GM18868 (cell line): ENCODE measurements around the gene ZNF506.
"Not testable (repeated sequence)": the region's sequence is repeated elsewhere in the genome, so short reads cannot be mapped to it uniquely, and the experiment has no call there.

ENCODE experiments used
- ATAC-seq: cut with Tn5 transposase; IDR thresholded peaks from one replicate; pipeline ENCODE4 v1.9.1; 2021; ENCODE audit warnings: mild to moderate bottlenecking, moderate library complexity; ENCODE audit not compliant: unreplicated experiment

The ZNF506 gene

DNA sequence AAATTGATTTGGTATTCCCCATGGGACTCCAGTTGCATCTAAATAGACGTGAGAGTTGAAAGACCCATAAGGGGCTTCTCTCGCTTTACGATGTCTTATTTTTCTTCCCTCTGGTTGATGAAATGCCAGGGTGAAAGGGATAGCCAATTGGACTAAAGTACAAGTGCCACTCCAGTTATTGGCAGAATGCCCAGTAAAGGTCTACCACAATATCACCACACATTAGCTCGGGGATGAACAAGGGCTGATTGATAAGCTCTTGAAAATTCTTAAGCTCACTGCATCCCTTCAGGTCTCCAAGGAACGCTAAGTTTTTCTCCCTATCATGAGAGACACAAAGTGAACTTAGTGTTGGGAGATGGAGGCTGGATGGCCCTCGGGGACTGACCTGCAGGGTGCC is 39.8 kb downstream of the ZNF506 start:
- ATAC-seq, result not testable (repeated sequence)

DNA sequence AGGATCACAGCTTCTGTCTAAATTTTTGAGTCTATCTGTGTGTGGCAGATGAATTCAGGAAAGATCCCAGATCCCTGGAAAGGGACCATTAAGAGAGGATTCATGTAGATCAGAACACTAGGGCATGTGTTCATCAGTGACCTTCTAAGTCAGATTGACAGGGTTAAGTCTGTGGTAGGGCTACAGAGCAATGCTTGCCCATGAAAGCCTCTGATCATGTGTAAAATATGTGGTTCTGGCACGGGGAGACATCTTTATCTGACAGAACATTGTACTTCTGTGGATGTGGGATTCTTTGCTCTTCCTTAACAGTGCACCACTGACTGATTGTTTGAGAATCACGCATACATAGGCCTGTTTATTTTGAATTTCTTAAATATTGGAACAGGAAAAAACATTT is 42.9 kb downstream of the ZNF506 start:
- ATAC-seq, result no peak

DNA sequence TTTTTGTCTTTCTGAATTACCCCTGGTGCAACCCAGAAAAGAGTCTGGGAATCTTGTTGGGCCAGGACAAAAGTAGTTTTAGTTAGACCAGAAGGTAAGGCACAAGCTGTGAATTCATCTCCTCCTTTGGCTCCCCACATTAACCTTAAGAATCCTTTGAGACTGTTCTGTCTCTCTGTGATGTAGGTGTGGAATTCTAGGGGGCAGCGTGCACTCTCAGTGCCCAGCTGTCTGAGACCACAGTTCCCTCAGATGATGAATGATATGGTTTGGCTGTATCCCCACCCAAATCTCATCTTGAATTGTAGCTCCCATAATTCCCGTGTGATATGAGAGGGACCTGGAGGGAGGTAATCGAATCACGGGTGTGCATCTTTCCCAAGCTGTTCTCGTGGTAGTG is 43.9 kb downstream of the ZNF506 start:
- no peak for ATAC-seq

DNA sequence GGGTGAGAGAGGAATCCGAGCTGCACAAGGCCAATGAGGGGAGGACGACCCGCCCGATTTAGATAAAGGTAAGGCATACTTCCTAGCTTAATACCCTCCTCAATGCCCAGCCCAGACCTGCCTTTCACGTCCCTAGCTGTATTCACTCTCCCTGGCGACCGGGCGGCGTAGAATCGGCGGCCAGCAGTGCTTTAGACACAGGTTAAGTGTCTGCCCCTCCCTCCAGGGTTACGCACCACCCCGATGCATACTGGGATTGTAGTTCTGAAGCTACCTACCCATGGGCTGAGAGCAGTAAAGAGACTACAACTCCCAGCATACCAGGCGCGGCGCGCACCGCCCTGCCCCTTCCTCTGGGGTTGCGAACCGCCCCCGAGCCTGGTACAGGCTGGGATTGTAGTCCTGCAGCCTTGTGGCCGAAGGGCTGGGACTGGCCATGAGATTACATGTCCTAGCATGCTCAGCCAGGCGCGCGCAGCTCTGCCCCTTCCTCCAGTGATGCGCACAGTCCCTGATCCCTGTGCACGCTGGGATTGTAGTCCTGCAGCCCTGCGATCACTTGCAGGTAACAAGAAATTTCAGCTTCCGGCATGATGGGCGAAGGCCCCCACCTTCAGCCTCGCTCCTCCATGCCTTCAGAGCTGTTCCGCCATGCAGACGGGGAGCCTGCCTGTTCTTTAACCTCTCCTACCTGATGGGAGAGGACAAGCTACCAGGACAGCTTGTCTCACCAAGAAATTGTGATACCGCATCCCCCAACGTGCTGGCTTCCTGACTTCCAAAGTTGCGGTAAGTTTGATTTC is 45.1 kb downstream of the ZNF506 start:
- ATAC-seq, result peak; percentile 97

DNA sequence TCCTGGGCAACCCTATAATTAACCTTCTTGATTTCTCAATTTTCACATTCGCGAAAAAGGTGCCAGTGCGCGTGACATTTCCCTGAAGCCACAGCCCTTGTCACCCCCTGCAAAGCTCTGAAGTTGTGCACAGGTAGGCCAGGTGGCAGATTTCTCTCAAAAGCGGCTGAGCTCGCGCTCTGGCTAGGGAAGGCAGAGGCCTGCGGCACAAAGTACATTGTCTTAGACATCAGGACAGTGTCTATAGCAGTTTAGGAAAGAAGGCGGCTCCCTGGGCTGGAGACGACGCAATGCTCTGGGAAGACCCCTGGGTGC is 45.7 kb downstream of the ZNF506 start:
- ATAC-seq, result no peak

DNA sequence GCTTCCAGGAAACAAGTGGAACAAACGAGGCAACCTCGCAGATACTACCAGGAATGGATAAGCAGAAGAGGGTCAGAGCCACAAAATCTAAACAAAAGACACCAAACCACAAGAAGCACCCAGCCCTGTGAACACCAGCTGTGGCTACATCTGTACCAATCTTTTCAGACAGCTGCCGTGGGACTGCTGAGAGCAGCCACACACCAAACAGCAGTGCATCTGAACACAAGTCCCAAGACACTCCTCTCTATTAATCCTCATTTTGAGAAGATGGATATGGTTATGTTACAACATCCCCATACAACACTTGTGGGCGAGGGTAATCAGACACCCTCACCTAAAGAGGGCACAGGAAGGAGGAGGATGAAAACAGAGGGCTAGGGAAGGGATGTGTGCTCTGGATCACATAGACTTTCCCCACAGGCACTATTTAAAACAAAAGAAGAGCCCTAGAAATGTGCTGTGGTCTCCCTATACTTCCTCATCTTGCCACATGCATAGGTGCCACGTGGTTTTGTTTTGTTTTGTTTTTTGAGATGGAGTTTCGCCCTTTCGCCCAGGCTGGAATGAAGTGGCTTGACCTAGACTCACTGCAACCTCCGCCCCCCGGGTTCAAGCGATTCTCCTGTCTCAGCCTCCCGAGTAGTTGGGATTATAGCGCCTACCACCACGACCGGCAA is 47.1 kb downstream of the ZNF506 start:
- ATAC-seq, result no peak

DNA sequence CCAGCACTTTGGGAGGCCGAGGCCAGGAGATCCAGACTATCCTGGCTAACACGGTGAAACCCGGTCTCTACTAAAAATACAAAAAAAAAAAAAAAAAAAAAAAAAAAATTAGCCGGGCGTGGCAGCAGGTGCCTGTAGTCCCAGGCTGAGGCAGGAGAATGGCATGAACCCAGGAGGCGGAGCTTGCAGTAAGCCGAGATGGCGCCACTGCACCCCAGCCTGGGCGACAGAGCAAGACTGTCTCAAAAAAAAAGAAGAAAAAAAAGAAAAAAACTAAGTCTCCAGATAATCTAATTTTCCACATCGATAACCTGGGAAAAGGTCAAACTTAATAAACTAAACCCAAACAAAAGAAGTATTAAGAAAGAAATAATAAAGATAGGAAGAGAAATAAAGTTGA is 49.6 kb downstream of the ZNF506 start:
- not testable (repeated sequence) for ATAC-seq

DNA sequence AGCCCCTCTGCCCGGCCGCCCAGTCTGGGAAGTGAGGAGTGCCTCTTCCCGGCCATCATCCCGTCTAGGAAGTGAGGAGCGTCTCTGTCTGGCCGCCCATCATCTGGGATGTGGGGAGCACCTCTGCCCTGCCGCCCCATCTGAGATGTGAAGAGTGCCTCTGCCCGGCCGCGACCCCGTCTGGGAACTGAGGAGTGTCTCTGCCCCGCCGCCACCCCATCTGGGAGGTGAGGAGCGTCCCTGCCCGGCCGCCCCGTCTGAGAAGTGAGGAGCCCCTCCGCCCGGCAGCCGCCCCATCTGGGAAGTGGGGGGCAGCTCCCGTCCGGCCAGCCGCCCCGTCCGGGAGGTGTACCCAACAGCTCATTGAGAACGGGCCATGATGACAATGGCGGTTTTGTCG is 51.6 kb downstream of the ZNF506 start:
- ATAC-seq, result not testable (repeated sequence)

DNA sequence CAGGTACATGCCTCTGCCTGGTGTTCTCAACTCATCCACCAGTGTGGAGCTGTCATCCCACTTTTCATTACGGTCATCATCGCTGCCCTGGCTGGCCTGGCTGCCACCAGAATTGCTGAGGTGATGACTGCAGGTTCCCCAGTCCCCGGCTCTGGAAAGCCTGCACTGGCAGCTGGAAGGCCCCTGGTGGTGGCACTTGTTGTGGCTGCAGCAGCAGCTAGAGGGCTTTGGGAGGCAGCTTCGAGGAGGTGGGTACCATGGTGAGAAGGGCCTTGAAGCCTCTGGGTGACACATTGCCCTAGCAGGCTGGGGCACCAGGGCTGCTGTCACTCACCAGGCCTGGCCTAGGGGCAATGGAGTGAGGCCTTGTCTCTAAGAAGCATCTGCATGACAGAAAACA is 63.4 kb downstream of the ZNF506 start:
- no peak for ATAC-seq

DNA sequence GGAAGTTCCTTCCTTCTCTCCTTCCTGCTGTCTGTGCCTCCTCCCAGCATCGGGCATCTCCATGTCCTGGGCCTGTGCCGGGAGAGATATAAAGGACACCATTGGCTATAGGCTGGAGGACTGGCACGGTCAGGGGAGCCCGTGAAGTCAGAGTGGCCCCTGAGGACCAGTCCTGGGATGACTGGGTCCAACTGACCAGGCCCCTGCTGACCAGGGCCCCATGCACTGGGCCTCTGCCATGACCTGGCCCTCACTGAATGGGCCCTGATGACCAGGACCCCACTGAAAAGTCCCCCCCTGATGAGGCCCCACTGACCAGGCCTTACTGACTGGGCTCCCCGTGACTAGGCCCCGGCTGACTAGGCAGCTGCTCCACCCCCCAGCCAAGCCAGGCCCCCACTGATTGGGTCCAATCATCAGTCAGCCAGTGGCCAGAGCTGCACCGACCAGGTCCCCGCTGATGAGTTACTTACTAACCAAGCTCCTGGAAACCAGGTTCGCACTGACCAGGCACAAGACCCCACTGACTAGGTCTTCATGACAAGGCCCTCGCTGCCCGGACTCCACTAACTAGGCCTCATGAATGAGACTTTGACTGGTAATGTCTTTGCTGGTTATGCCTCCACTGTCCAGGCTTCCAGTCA is 68.7 kb downstream of the ZNF506 start:
- no peak for ATAC-seq

DNA sequence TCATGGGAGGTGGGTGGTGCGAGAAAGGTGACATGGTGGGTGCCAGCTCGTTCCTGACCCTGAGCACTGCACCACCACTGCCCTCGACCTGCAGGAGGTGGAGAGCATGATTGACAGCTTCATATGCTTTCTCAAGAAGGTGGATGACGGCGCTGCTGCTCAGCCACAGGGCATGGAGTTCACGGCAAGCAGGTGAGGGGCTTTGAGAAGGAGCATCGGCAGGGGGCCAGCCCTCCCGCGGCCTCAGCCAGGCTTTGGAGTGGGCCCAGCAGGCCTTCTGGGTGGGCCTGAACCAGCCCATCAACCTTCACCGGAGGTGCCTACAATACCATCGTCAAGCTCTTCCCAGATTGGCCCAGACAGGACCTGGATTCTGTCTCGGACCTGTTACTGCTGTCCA is 69.7 kb downstream of the ZNF506 start:
- ATAC-seq, result no peak

DNA sequence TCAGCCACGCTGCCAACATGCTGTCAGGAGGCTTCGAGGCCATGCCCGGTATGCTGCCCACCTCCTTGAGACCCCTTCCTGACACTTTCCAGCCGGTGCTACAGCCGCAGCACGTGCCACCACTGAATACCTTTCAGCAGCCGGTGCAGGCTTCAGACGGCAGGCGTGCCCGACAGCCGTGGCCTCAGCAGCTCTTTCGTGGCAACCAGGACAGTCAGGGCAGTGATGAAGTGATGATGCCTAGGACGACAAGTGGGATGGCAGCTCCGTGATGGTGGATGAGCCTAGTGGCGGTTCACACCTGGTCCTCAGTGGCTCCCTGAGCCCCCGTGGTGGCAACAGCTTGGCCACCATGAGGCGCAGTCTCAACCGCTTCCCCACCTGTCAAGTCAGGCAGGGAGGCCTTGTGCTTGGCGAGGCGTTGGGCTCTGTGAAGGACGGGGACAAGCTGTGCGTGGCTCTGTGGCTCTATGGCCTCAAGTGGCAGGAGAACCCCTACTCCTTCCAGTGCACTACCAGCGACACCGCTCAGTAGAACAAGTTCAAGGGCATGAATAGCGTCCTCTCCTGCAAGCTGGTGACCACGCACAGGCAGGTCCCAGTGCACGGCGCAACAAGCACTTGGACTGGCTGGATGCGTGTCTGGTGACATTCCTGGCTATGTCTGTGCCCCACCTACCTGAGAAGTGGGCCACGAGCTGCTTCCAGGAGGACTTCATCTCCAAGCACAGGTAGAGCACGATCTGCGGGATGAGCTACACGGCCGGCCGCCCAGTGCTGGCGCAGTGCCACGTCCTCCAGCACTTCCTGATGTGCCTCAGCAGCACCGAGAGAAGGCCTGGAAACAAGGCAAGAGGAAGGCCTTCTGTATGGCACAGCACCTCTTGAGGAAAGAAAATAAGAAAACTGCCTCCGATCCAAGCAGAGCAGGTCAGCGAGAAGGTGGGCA is 70.4 kb downstream of the ZNF506 start:
- ATAC-seq, result no peak

DNA sequence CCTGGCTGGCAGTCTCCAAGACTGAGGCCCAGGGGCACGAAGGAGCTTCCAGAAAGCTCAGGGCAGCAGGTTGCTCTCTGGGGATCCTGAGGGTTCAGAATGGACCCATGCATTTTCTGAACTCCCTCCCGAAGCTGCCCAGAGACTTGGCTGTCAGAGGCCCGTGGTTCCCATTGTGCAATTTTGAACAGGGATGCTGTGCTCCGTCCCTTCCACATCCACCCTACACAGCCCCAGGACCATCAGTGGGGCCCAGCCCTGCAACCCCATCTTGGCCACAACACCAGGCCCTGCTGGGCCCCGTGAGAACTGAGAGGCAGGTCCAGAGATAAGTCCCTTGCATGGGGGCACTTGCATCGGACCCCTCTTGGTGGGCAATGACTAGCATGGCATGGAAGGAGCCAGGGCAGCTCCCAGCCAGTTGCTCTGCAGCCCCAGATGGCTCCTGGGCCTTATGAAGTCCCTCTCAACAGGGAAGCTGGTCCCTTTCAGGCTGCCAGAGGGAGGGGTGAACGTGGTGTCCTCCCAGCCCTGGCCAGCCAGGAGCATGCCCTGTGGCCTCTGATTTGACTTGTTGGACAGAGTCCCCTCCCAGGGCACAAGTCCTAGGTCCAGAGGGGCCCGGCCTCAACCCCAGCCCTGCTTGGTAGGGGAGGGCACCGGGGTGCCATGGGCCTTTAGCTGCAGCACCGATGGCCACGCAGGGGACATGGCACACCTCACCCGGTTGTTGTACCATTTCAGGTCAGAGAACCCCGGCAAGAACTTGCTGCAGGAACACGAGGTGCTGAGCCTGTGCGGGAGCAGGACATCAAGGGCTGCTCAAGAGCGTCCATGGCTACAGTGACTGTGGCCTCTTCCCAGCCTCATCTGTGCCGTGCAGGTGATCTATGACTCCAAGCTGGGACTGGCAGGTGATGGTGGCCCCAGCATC is 71.4 kb downstream of the ZNF506 start:
- no peak for ATAC-seq

DNA sequence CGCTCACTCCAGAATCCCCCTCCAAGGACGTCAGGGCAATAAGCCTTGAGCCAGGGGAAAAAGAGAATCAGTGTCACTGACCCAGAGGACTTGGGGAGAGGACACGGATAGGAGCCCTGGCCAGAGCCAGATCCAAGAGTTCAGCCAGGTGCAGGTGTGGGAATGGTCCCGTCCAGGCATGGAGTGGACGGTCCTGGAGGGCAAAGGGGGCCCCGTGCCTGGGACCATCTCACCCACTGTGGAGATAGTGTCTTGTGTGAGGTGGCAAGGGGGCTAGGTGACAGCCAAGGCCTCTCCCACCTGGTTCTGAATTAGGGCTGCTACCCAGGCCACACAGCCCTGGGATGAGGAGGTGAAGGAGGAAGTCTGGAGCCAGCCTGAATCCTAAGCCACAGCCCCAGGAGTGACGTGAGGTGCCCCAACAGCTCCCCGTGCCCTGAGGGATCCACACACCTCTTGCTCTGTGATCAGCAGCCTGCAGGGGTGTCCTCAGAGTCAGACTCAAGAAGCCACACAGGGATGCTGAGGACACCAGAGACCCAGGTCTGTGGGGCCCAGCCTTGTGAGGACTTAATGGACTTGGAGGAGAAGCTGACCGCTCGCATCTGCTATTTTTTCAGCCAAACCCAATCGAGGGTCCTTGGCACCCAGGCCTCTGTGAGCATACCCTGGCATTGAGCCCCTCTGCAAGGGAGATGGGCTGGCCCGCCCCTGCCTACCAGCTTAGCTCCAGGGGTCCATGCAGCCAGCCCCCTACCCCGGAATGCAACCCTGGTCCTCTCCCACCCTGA is 72.2 kb downstream of the ZNF506 start:
- no peak for ATAC-seq

DNA sequence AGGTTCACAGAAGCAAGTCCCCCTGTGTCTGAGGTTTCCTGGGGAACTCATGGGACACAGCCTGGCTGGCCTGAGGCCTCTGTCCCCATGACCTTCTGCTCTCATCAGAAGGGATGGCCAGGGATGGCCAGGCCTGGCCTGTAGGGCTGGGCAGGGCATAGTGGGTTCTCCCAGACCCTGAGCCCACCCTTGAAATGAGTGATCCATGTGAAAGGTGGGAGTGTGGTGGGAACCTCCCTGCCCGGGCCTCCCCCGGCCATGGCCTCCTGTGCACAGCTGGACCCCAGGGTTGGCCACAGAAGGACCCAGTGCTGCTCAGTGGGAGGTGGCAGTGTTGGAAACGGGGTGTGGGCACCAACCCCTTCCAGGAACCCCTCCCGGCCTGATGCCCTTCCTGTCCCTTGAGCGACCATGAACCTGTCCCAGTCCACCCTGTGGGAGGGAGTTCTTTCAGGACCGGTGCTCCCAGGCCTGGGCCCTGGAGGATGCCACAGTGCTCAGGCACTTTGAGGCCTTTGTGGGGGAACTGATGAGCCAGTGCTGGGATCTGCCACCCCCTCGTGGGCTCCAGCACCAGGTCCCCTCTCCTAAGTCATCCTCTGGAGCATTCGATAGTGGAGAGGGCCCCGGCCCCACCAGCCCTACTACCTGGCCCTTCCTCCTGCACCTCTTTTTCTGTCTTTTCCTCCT is 73.2 kb downstream of the ZNF506 start:
- no peak for ATAC-seq

DNA sequence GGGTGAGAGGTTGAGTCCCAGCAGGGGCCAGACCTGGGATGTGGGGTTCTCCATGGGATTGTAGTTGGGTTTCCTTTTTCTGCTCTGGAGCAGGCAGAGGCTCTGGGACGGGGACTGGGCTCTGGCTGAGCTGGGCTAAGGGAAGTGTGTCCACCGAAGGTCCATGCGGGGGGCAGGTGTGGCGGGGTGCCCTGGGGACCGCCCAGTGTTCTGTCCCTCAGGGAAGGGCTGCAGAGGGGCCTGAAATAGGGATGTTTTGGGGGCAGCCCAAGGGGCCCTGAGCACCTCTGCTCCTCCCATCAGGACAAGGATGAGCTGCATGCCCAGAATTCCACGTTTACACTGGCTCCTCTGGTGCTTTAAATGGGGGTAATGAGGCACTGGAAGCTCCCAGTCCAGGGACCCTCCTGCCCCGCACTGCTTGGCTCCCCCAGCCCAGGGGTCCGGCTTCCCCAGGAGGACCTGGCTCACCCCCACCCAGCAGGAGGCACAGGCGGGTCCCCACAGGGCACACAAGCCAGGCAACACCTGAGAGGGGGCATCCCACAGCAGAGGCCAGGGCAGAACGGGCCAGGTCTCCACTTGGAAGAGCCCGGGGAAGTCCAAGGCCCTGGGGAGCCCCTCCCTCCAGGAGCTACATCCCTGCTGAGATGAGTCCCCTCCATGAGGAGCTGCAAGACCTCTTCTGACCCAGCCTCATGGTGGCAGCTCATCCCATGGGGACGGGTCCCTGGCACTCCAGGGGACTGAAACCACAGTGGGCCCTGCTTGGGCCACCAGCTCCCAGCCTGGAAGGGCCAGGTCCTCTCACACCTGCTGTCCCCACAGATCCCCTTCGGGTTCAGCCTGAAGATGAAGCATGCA is 74.0 kb downstream of the ZNF506 start:
- no peak for ATAC-seq

DNA sequence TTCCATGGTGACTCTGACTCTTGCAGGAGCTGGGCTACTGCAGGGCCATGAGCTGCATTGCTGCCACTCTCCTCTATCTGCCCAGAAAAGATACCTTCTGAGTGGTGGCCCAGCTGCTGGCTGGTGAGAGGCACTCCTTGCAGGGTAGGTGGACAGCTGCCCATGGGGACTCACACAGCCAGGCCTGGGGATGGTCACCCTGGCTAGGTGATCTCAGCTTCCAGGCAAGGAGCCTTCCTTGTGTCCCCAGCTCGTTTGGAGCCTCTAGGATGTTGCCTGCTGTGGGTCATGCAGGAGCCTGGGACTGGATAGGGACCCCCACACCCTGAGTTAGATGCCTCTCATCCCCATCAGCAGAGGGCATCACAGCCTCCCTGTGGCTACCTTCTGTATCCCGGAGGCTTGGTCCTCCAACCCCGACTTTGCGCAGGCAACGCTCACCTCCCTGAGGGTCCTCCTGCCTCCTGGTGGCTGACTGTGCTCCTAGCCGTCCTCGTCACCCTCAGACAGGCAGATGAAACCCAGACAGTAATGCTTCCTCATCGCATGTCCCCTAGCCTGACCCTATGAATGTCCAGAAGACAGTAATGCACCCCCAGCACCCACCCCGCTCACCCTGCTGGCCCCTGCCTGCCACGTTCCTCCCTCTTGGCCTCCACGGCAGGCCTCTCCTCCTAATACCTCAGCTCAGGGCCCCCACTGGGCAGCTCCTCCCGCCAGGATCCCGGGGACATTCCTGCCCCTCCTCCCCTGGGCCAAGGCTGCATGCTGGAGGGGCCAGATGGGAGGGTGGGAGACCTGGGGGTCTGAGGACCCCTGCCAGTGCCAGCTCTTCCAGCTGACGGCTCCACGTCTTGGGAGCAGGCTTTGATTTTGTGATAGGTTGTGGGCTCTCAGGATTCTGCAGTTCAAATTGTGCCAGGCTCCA is 75.0 kb downstream of the ZNF506 start:
- ATAC-seq, result no peak
